Measurements from ENCODE around the gene PSMD6. TPM values are rescaled to one million over a fixed set of nuclear protein-coding genes. Genes with fewer than 3 reads are reported as not detected.

PSMD6 gene
- total and polyA plus RNA-seq, 2 experiments from 2014 or later, result 99.6 to 104 TPM

GRCh38 chr3:64055076-64055475, 31.8 kb upstream of the PSMD6 start:
- no peak for TF ChIP-seq EZH2phosphoT487 (IDR thresholded peaks at IDR 0.05; ENCODE audit: low read depth, severe bottlenecking, unreplicated experiment)
- no peak for TF ChIP-seq CTCF (IDR thresholded peaks at IDR 0.05; ENCODE audit: poor library complexity)
- no peak for TF ChIP-seq EZH2 (IDR thresholded peaks at IDR 0.05; ENCODE audit: borderline replicate concordance)
- WGBS (ENCODE audit: low lambda C conversion rate, missing lambda C conversion rate), result 92% methylated on average over 2 of the region's 2 CpGs
- no peak overlapping the region for H3K4me2 ChIP-seq
- no peaks in the 10 kb centered on the region for H3K27me3 ChIP-seq
- H3K36me3 ChIP-seq (replicated peaks; ENCODE audit: insufficient read depth, low read depth), result no peaks in the 10 kb centered on the region
- H4K20me1 ChIP-seq (ENCODE audit: insufficient read depth, poor library complexity, severe bottlenecking), result no peaks in the 10 kb centered on the region
- DNase-seq (ENCODE audit: low spot score), result no peak
- H3K9me3 ChIP-seq (ENCODE audit: low read depth), result no peaks in the 10 kb centered on the region
- no peak overlapping the region for H3K4me3 ChIP-seq
- no peak overlapping the region for H3K27ac ChIP-seq
- no peaks in the 10 kb centered on the region for H3K9me2 ChIP-seq (replicated peaks; ENCODE audit: insufficient read depth)
- no peaks in the 10 kb centered on the region for H3K79me2 ChIP-seq
- no peaks in the 10 kb centered on the region for H3K4me1 ChIP-seq (ENCODE audit: insufficient read depth)
- H2AFZ ChIP-seq, result no peak overlapping the region

GRCh38 chr3:64054488-64054887, 31.2 kb upstream of the PSMD6 start:
- DNase-seq (ENCODE audit: low spot score), result no peak
- H4K20me1 ChIP-seq (ENCODE audit: insufficient read depth, poor library complexity, severe bottlenecking), result no peaks in the 10 kb centered on the region
- H2AFZ ChIP-seq, result no peak overlapping the region
- no peak overlapping the region for H3K4me3 ChIP-seq
- no peaks in the 10 kb centered on the region for H3K27me3 ChIP-seq
- no peak overlapping the region for H3K4me2 ChIP-seq
- H3K79me2 ChIP-seq, result no peaks in the 10 kb centered on the region
- H3K9me2 ChIP-seq (replicated peaks; ENCODE audit: insufficient read depth), result no peaks in the 10 kb centered on the region
- no peak overlapping the region for H3K27ac ChIP-seq
- no peaks in the 10 kb centered on the region for H3K4me1 ChIP-seq (ENCODE audit: insufficient read depth)
- H3K9me3 ChIP-seq (ENCODE audit: low read depth), result no peaks in the 10 kb centered on the region
- no peaks in the 10 kb centered on the region for H3K36me3 ChIP-seq (replicated peaks; ENCODE audit: insufficient read depth, low read depth)
- WGBS (ENCODE audit: low lambda C conversion rate, missing lambda C conversion rate), result 80% methylated on average over 3 of the region's 3 CpGs
- no peak for TF ChIP-seq CTCF (IDR thresholded peaks at IDR 0.05; ENCODE audit: poor library complexity)
- TF ChIP-seq EZH2phosphoT487 (IDR thresholded peaks at IDR 0.05; ENCODE audit: low read depth, severe bottlenecking, unreplicated experiment), result no peak
- no peak for TF ChIP-seq EZH2 (IDR thresholded peaks at IDR 0.05; ENCODE audit: borderline replicate concordance)

- H3K36me3 ChIP-seq (replicated peaks; ENCODE audit: insufficient read depth, low read depth), result no peaks in the 10 kb centered on the region
- H3K79me2 ChIP-seq, result no peaks in the 10 kb centered on the region
- WGBS (ENCODE audit: low lambda C conversion rate, missing lambda C conversion rate), result 38% methylated on average over 3 of the region's 3 CpGs
- H3K4me3 ChIP-seq, result no peak overlapping the region
- TF ChIP-seq CTCF (IDR thresholded peaks at IDR 0.05; ENCODE audit: poor library complexity) (no peak), EZH2 (IDR thresholded peaks at IDR 0.05; ENCODE audit: borderline replicate concordance) (no peak), EZH2phosphoT487 (IDR thresholded peaks at IDR 0.05; ENCODE audit: low read depth, severe bottlenecking, unreplicated experiment) (no peak)
- H3K27ac ChIP-seq, result no peak overlapping the region
- no peak overlapping the region for H3K4me2 ChIP-seq
- no peaks in the 10 kb centered on the region for H3K9me2 ChIP-seq (replicated peaks; ENCODE audit: insufficient read depth)
- H4K20me1 ChIP-seq (ENCODE audit: insufficient read depth, poor library complexity, severe bottlenecking), result no peaks in the 10 kb centered on the region
- H2AFZ ChIP-seq, result no peak overlapping the region
- H3K4me1 ChIP-seq (ENCODE audit: insufficient read depth), result no peaks in the 10 kb centered on the region
- no peaks in the 10 kb centered on the region for H3K9me3 ChIP-seq (ENCODE audit: low read depth)
- no peak for DNase-seq (ENCODE audit: low spot score)
- no peaks in the 10 kb centered on the region for H3K27me3 ChIP-seq
Measured at GRCh38 chr3:64053581-64053980, 30.3 kb upstream of the PSMD6 start.

- no peak overlapping the region for H3K4me2 ChIP-seq
Measured at GRCh38 chr3:64053117-64053516, 29.8 kb upstream of the PSMD6 start.

More at GRCh38 chr3:64053117-64053516, 29.8 kb upstream of the PSMD6 start:
- H4K20me1 ChIP-seq (ENCODE audit: insufficient read depth, poor library complexity, severe bottlenecking), result no peaks in the 10 kb centered on the region
- H3K4me3 ChIP-seq, result no peak overlapping the region
- TF ChIP-seq EZH2phosphoT487 (IDR thresholded peaks at IDR 0.05; ENCODE audit: low read depth, severe bottlenecking, unreplicated experiment) (no peak), CTCF (IDR thresholded peaks at IDR 0.05; ENCODE audit: poor library complexity) (no peak), EZH2 (IDR thresholded peaks at IDR 0.05; ENCODE audit: borderline replicate concordance) (no peak)
- DNase-seq (ENCODE audit: low spot score), result no peak
- H3K9me3 ChIP-seq (ENCODE audit: low read depth), result no peaks in the 10 kb centered on the region
- no peaks in the 10 kb centered on the region for H3K27me3 ChIP-seq
- H3K27ac ChIP-seq, result no peak overlapping the region
- H2AFZ ChIP-seq, result no peak overlapping the region
- H3K36me3 ChIP-seq (replicated peaks; ENCODE audit: insufficient read depth, low read depth), result no peaks in the 10 kb centered on the region
- H3K4me1 ChIP-seq (ENCODE audit: insufficient read depth), result no peaks in the 10 kb centered on the region
- H3K9me2 ChIP-seq (replicated peaks; ENCODE audit: insufficient read depth), result no peaks in the 10 kb centered on the region
- H3K79me2 ChIP-seq, result no peaks in the 10 kb centered on the region
